ENCODE results near the gene MEX3D.

MEX3D gene
- total RNA-seq = 11.5 to 17.4 (median 14.1) reads per million in 4 experiments

DNA sequence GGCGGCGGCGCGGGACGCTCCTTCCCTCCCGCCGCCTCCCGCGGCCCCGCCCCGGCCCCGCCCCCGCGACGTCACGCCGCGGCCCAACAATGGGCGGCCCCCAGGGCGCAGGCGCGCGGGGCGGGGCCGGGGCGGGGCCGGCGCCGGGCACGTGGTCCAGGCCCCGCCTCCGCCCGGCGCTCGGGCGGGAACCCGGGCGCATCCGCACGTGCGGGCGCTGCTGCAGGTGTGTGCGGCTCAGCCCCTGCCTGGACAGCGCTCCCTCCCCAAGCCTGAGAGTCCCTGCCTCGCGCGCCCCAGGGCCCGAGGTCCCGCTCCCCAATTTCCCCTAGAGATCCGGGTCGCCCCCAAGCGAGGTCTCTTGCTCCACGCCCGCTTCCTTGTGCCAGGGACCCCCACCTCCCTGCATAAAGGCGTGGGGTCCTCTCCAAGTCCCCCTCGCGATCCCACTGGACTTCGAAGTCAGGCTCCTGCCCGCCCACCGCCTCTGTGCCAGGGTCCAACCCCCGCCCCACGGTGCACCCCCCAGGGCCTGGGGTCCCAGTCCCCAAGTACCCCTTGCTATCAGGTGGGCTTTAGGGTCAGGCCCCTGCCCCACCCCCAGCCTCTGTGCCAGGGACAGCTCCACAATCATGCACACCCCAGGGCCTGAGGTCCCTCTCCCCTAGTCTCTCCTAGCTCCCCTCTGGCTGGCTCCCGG is at the start of gene MEX3D:
TSS of gene MEX3D (minus strand) at position 6 of the 700 bp plus-strand sequence. CDS start 267 bp downstream, outside the sequence.
- peak; percentile 75 for DNase-seq

DNA sequence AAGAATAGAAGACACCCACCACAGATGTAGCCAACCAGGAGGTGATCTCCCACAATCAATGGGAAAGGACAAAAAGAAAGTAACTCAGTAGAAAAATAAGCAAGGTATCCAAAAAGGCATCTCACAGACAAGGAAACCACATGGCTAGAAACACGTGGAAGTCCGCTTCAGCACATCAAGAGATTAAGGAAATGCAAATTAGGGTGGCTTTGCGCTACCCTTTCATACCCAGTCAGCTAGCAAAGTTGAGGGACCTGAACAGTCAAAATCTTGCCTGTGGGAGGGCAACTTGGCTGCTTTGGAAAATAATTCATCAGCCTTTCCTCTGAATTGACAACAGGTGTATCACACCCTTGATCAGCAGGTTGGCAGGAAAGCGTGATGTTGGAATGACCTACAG is 48.8 kb upstream of the MEX3D start:
- DNase-seq = no peak

DNA sequence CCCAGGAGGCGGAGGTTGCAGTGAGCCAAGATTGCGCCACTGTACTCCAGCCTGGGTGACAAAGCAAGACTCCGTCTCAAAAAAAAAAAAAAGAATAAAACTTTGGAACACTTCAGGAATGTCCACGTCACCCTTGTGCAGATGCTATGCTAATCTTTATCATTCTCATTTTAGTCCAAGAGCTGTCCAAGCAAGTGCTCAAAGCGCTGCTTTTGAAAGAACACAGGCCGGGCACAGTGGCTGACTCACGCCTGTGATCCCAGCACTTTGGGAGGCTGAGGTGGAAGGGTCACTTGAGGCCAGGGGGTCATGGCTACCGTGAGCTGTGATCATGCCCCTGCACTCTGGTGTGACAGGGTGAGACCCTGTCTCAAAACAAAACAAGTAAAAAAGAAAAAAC is 48.3 kb upstream of the MEX3D start:
- no peak for DNase-seq

DNA sequence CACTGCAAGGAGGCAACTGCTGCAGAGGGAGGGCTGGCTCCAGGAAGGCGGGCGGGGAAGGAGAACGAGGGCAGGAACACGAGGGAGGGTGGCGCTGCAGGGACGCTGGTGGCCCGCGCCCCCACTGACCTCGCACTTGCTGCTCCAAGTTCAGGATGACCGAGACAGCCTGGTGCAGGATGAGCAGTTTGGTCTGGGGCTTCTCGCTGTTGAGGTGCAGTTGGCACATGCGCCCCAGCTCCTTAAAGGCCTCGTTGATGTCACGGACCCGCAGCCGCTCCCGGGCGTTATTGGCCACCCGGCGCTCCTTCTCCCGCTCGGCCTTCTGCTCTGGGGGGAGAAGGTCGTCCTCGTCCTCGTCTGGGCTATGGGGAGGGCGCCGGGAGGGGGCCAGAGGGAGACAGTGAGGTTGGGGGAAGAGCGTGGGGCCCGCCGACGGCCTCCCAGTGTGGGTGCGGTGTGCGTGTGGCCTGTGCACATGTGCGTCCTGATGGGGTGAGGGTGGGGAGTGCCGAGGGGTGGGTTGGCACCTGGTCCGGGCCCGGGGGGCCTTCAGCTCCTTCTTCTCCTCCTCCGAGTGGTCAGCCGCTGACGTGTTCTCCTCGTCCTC is 47.1 kb upstream of the MEX3D start:
- no peak for DNase-seq

DNA sequence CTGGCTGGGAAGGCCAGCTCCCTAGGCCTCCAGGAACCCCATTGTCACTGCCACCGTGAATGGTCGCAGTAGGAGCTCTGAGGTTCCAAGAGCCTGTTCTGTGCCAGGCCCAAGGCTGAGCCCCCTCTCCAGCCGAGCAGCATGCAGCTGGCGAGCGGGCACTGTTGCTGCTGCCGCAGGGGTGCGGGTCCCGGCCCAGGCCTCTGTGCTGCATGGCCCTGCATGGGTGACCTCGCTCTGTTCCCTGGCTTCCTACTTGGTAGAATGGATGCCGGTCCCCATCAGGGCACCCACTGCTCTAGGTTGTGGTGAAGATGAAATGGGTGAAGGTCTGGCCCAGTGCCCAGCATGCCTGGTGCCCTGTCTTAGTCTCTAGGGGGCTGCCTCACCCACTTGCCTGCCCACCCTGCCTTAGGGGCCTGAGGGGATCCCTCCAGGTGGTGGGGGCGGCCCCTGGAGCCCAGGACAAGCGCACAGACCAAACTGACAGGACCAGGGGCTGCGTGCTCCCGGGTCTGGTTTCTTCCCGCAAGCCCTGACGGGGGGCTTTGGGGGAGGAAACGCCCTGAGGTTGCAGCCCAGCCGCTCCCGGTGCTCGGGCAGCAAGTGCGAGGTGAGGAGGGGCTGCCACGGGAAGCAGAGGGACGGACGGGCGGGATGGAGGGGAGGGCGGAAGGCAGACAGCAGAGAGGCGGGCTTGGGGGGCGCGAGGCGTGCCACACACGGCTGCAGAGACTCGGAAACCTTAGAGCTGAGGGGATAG is 45.9 kb upstream of the MEX3D start:
- DNase-seq = no peak

DNA sequence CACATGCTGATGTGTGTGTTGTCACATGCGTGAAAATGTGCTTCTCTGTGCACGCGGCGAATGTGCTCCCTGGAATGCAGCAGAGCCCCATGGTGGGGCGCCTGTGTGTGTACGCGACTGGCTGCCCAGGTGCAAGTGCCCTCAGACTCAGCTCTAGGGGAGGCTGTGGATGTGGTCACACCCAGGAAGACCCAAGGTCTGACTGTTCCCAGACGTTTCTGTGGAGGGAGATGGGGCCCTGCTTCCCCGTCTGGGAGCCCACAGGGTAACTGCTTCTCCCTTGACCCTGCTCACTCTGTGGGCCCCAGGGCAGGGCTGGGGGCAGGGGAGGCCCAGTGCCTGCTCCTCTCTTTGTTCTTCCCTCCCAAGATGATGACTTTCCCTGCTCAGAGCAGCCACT is 45.0 kb upstream of the MEX3D start:
- DNase-seq = no peak

DNA sequence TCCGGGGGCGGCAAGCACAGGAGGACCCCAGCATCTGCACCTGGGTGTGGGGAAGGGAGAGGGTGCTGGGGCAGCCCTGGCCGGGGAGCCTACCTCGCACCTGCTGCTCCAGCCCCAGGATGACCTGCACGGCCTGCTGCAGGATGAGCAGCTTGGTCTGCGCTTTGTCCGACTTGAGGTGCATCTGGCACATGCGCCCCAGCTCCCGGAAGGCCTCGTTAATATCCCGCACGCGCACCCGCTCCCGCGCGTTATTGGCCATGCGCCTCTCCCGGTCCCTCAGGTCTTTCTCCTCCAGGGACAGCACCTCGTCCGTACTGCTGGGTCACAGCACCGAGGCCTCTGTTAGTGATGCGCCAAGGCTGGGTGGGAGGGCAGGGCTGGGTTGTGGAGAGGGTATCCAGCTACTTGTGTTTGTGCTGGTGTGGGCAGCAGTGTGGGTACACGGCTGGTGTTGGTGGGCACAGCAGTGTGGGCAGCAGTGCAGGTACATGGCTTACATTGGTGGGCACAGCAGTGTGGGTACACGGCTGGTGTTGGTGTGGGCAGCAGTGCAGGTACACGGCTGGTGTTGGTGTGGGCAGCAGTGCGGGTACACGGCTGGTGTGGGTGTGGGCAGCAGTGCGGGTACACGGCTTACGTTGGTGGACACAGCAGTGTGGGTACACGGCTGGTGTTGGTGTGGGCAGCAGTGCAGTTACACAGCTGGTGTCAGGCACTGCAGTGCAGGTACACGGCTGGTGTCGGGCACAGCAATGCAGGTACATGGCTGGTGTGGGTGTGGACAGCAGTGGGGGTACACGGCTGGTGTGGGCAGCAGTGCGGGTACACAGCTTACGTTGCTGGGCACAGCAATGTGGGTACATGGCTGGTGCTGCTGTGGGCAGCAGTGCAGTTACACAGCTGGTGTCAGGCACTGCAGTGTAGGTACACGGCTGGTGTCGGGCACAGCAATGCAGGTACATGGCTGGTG is 44.3 kb upstream of the MEX3D start:
- DNase-seq = no peak

DNA sequence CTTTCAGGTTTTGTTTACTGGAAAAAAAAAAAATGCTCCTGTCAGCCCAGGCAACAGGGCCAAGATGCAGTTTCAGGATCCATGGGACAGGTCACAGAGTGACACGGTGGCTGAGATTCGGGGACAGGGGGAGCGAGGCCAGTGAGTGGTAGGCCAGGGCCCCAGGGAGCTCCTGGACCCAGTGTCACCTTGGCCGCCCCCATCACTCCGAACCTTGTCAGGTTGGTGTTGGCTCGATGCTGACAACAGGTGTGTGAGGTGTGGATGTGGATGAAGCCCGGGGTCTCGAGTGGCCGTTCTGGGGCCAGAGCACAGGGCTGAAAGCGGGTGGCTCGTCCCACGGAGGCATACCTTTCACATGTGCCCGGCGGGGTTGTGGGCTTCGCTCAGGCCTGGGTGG is 43.2 kb upstream of the MEX3D start:
- no peak for DNase-seq

DNA sequence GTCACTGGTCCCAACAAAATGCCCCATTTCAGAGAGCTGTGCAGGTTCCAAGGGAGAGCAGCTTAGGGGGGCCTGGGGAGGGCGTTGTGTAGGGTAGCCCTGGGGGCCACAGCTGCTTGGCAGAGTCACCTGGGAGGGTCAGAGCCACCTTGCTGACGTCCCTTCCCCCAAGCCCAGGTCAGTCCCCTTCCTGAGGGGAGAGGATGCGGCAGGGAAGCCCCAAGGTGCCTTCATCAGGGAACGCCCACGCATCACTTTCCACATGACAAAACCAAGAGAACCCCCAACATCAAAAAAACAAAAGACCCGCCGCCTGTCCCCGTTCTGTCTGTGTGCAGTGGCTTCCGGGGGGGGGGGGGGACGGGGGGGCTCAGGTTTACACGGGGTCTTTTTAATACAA is 42.5 kb upstream of the MEX3D start:
- DNase-seq = peak; percentile 22

DNA sequence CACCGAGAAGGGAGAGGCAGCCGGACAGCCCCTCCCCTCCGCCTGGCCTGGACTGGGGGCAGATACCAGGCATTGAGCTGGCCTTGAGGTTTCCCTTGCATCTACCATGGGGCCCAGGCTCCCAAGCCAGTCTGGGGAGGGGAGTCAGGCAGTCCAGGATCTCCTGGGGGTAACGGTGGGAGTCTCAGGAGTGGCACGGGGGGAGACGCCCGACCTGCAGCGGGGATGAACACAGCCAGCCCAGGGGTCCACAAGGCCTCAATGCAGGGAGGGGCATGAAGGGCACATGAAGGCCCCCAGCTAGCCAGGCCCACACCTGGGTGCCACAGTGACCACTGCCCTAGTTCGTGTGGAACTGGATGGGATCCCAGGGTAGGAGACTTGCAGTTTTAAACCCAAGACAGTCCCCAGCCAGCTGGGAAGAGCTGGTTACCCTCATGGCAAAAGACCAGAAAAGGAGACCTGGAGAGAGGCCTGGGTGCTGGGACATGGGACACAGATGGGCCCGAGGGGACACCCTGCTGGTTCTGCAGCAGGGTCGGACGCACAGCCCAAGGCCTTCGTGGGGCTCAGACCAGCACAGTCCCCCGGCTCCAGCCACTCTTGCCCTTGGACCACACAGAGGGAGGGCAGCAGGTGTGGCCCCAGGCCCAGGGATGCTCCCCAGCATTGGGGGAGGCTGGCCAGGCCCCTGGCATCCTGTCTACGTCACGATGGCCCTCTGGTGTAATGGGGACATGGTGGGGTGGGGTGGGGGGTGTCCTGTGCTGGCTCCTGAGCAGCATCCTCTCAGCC is 41.8 kb upstream of the MEX3D start:
- DNase-seq = no peak

DNA sequence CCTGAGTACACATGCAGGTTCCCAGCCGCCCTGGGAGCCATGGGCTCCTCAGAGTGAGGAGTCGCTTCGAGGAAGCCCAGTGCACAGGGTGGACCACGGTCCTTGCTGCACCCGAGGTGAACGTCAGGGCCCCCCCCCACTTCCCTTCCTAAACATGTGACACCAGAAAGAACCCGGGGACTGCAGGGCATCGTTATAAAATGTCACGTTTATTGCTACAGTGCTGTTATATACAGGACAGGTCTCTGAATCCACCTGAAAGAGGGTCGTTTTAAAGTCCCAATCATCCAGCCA is 40.9 kb upstream of the MEX3D start:
- DNase-seq = no peak

DNA sequence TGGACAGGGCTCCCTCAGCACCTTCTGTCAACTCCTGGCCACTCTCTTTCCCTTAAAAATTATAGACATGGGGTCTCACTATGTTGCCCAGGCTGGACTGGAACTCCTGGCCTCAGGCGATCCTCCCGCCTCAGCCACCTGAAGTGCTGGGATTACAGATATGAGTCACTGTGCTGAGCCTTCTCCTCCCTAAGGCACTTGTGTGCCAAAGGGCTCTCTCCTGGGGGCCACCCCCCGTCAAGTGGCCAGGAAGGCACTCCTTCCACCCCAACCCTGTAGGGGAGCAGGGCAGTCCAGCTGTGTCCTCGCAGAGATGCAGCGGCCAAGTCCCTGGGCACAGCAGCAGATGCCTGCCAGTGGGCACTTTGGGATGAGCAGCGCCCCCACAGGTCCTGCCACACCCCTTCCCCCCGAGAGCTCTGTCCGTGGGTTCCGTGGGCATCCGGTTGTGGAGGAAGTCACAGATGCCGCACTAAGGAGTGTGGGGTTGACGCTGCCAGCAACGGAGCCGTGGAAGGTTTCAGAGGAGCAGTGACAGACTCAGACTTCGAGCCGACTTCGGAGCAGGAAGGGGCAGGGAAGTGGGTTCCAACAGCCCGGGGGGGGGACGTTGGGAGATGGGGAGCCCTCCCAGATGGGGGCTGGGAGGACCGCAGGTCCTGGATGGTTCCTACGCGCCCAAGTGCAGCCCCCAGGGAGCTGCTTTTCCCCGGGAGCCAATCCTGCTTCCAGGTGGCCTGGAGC is 40.4 kb upstream of the MEX3D start:
- DNase-seq = no peak

DNA sequence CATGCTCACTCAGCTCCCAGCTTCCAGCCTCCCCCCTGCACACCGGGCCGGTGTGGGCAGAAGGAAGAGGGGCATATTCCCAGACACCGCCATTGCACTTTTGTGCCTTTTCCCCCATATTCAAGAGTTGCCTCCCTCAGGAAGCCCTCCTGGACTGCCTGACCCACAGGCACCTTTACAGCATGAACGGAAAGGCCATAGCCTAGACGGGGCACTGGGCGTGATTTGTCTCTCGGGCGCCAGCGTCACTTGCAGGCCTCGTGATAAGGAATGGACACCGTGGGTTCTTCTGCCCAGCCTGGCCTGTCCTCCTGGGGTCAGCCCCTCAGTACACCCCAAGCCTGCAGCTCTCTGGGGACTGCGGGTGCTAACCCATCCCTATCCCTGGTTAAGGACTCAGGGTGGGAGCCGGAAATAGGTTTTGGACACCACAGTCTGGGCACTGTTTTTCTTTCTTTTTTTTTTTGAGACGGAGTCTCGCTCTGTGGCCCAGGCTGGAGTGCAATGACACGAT is 38.1 kb upstream of the MEX3D start:
- DNase-seq = no peak

DNA sequence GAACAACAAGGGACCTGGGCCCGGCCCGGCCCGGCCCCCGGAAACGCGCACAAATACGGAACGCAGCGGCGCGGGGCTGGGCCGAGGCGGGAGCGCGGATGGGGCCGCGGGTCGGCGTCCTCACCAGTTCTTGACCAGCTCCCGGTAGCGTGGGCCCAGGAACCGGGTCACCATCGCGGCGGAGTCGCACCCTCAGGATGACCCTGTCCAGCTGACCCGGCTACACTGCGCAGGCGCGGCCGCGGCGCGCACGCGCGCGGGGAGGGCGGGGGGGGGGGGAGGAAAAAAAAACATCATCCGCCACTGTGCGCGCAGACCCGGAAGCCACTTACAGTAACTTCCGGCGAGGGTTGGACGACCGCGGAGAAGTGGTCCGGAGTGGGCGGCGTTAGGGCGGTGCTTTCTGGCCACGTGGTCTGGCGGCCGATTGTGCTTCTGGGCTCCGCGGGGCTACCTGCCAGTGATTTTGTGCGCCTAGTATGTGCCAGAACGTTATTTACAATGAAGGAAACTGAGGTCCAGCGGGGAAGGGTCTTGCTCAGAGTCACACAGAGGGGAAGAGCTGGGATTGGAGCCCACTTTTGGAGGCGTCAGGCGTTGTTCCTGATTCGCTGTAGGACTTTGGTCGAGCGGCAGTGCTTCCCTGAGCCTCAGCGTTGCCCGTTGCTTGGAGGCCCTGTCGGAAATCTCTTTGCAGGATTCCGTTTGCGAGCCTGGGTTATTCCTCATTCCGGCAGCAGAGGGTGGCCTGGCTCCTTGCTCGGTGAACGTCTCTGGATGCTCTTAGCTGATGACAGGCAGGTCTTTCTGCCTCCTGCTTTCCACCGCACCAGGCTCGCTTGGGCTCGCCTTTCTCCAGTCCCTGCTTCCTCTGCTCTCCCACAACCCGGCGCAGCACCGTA is 37.4 kb upstream of the MEX3D start, which contains the start of gene UQCR11:
TSS of gene UQCR11 (minus strand) at position 227 of the 902 bp plus-strand sequence. CDS start at position 174, 53 bp downstream.
- DNase-seq = peak; percentile 84

DNA sequence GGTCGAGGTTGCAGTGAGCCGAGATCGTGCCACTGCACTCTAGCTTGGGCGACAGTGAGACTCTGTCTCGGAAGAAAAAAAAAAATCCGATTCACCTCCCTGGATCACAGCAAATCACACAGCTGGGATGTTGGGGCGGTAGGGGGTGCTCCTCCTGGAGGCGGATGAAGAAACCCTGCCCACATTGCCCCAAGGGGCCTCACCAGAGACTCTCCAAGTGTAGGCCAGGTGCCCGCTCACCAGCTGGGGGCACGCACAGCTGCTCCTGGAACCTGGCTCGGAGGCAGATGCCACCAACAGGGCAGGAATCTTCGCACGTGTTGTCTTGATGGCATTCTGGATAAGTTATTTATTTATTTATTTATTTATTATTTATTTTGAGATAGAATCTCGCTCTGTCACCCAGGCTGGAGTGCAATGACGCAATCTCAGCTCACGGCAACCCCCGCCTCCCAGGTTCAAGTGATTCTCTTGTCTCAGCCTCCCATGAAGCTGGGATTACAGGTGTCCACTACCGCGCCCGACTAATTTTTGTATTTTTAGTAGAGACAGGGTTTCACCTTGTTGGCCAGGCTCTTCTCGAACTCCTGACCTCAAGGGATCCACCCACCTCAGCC is 34.1 kb upstream of the MEX3D start:
- no peak for DNase-seq

DNA sequence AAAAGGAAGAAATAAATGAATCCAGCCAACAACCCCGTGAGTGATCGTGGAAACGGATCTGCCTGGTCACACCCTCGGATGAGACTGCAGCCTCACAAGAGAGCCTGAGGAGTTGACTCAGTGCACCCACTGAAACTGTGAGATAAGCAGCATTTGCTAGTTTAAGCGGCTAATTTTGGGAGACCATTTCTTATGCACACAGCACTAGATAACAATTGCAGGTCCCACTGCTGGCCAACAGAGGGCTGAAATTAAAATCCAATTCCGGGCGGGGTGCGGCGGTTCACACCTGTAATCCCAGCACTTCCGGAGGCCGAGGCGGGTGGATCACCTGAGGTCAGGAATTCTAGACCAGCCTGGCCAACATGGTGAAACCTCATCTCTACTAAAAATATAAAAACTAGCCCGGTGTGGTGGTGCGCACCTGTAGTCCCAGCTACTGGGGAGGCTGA is 33.5 kb upstream of the MEX3D start:
- DNase-seq = no peak

DNA sequence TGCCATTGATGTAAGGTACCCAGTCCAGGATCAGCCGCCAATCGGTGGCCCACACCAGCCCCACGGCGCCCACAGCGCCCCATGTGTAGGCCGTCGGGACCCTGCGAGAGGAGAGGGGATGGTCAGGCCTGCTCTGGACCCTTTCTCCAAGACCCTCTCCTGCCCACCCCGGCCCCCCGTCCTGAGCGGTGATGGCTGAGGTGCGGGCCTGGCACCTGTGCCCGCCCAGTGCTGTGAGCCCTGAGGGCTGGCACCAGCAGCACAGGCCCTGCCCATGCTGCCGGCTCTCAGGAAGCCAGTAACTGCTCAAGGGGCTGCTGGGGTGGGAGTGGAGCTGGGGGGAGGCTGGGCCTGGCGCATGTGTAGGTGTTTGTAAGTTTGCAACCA is 31.3 kb upstream of the MEX3D start:
- DNase-seq = no peak

DNA sequence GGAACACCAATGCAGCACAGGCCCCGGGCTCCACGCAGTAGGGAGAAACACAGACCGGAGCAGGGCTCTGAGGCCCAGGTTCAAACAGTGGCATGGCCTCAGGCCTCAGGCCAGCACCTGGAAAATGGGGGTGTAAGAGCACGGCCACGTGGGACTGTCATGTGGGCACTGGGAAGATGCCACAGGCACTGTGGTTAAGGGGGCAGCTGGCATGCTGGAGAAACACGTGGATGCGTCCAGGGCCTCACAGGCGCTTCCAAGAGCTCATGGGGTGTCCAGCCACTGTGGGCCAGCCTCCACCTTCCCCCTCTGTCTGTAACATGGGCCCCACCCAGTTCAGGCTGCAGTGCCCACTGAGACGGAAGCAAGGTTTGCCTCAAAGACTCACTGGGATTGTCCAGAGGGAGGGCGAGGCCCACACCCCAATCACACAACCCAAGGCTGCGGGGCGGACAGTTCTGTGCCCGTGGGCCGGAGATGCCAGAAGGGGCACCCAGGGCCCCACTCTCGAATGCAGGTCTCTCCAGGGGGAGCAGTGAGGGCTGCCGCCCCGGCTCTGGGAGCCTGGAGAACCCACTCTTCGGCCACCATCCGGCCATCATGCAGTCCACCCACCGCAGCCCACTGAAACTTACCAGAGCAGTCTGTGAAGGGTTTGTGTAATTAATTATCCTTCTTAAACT is 30.8 kb upstream of the MEX3D start:
- no peak for DNase-seq

DNA sequence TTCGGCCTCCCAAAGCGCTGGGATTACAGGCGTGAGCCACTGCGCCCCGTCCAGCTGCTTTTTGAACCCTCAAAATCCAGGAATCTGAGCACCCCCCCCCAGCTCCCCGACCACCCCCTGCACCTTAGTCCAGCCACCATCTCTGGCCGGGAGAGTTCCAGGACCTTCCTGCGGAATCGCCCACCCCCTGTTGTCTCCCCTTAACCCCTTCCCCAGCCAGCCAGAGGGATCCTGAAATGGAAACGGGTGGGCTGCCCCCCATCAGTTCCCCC is 25.3 kb upstream of the MEX3D start:
- DNase-seq = no peak

All from effector CD8-positive, alpha-beta T cell (primary cell).